ENCODE results near the gene UBE2D2.

The UBE2D2 gene

GRCh38 chr5:139671096-139671841 lies 110.1 kb downstream of the UBE2D2 start:
- DNase-seq (ENCODE audit: low spot score): peak; percentile 76
- TF ChIP-seq CTCF (IDR thresholded peaks at IDR 0.05; ENCODE audit: borderline replicate concordance, control extremely low read depth, extremely low read depth, insufficient read depth, missing control alignments): no peak
- in situ Hi-C loops (cut with MboI; ENCODE audit: low sequenced_read_pairs, unreplicated experiment): no loop called here

GRCh38 chr5:139675213-139675612 lies 114.1 kb downstream of the UBE2D2 start:
- in situ Hi-C loops (cut with MboI; ENCODE audit: low sequenced_read_pairs, unreplicated experiment): no loop called here
- DNase-seq (ENCODE audit: low spot score): no peak
- no peak for TF ChIP-seq CTCF (IDR thresholded peaks at IDR 0.05; ENCODE audit: borderline replicate concordance, control extremely low read depth, extremely low read depth, insufficient read depth, missing control alignments)

GRCh38 chr5:139675825-139676224 lies 114.7 kb downstream of the UBE2D2 start:
- DNase-seq (ENCODE audit: low spot score): no peak
- in situ Hi-C loops (cut with MboI; ENCODE audit: low sequenced_read_pairs, unreplicated experiment): no loop called here
- TF ChIP-seq CTCF (IDR thresholded peaks at IDR 0.05; ENCODE audit: borderline replicate concordance, control extremely low read depth, extremely low read depth, insufficient read depth, missing control alignments): no peak

GRCh38 chr5:139676406-139676805 lies 115.3 kb downstream of the UBE2D2 start:
- in situ Hi-C loops (cut with MboI; ENCODE audit: low sequenced_read_pairs, unreplicated experiment): no loop called here
- DNase-seq (ENCODE audit: low spot score): no peak
- no peak for TF ChIP-seq CTCF (IDR thresholded peaks at IDR 0.05; ENCODE audit: borderline replicate concordance, control extremely low read depth, extremely low read depth, insufficient read depth, missing control alignments)

GRCh38 chr5:139676951-139677735 lies 116.0 kb downstream of the UBE2D2 start:
- DNase-seq (ENCODE audit: low spot score): no peak
- no peak for TF ChIP-seq CTCF (IDR thresholded peaks at IDR 0.05; ENCODE audit: borderline replicate concordance, control extremely low read depth, extremely low read depth, insufficient read depth, missing control alignments)
- in situ Hi-C loops (cut with MboI; ENCODE audit: low sequenced_read_pairs, unreplicated experiment): no loop called here

Measured in GM13976 (cell line).